SK-N-SH (cell line): ENCODE results near the gene AFAP1.

ENCODE experiments used
- CHD2 ChIP-seq: fragments of 150-350 bp; IDR thresholded peaks from 2 replicates; pipeline ENCODE4 v1.6.1; 2018; ENCODE audit warnings: low read length; ENCODE audit not compliant: partially characterized antibody
- CTCF ChIP-seq: fragments of 200-600 bp; sonication (generic); IDR thresholded peaks from 2 replicates; pipeline ENCODE4 v1.6.1; 2017; ENCODE audit warnings: antibody characterized with exemption, mild to moderate bottlenecking, moderate library complexity
- EP300 ChIP-seq, 2 experiments: IDR thresholded peaks; 2 replicates each; pipeline versions ENCODE4 v1.4.0 to v1.6.1; 2012; ENCODE audit warnings: borderline replicate concordance in 1 of 2, low read depth in 1 of 2, low read length in 1 of 2
- RAD21 ChIP-seq: IDR thresholded peaks from 2 replicates; pipeline ENCODE4 v1.6.1; 2012; ENCODE audit warnings: mild to moderate bottlenecking, low read length
- RCOR1 ChIP-seq: fragments of 150-350 bp; IDR thresholded peaks from 2 replicates; pipeline ENCODE4 v1.6.1; 2017; ENCODE audit warnings: antibody characterized with exemption, low read length
- RFX5 ChIP-seq: IDR thresholded peaks from 2 replicates; pipeline ENCODE4 v1.6.1; 2012; ENCODE audit warnings: mild to moderate bottlenecking, improper control_type of control experiment, low read length
- TAF1 ChIP-seq: IDR thresholded peaks from 2 replicates; pipeline ENCODE4 v1.6.1; 2012; ENCODE audit warnings: low read depth, mild to moderate bottlenecking, low read length, moderate library complexity, borderline replicate concordance
- YY1 ChIP-seq: IDR thresholded peaks from 2 replicates; pipeline ENCODE4 v1.4.0; 2012; ENCODE audit warnings: low read depth, mild to moderate bottlenecking

GRCh38 chr4:7759216-7759615 lies 180.4 kb downstream of the AFAP1 start:
- no peak for TF ChIP-seq RCOR1
- TF ChIP-seq RAD21 = no peak
- no peak for TF ChIP-seq CTCF
- no peak for TF ChIP-seq RFX5
- TF ChIP-seq CHD2 = no peak
- TF ChIP-seq YY1 = no peak
- TF ChIP-seq TAF1 = no peak
- TF ChIP-seq EP300 (IDR thresholded peaks at IDR 0.05; ENCODE audit: borderline replicate concordance in 1 of 2, low read depth in 1 of 2, low read length in 1 of 2) = no peak
